CD4-positive, alpha-beta T cell (primary cell): ENCODE data around the gene IQSEC3. TPM values are rescaled to one million over a fixed set of nuclear protein-coding genes. Genes with fewer than 3 reads are reported as not detected.

ENCODE experiments used
- ATAC-seq: fragments of 200-7000 bp; cut with Tn5 transposase; one replicate; pipeline ENCODE4 v1.10.0; 2022; ENCODE audit warnings: mild to moderate bottlenecking; ENCODE audit not compliant: poor library complexity
- CTCF ChIA-PET: fragments of 350-600 bp; sonication (Branson Sonifier 250); formaldehyde crosslinking; loops from one replicate; lab custom pipeline; 2021; ENCODE audit warnings: antibody characterized with exemption, inconsistent platforms; lab: Charles Lee
- POLR2A ChIA-PET: fragments of 350-600 bp; sonication (Branson Sonifier 250); formaldehyde crosslinking; loops from one replicate; lab custom pipeline; 2021; ENCODE audit warnings: antibody characterized with exemption, inconsistent platforms; lab: Charles Lee
- DNase-seq, 14 experiments: peaks; one replicate each; pipeline ENCODE4 v3.0.0-alpha.2; 2013 to 2020; ENCODE audit warnings: mixed read lengths in 2 of 14
- H3K27ac ChIP-seq, 2 donors: one replicate each; pipeline versions ENCODE4 v1.5.1 to v1.7.0; 2013; ENCODE audit warnings: low read length in 2 of 2, low read depth in 1 of 2, mild to moderate bottlenecking in 1 of 2
- H3K27me3 ChIP-seq, 2 experiments: 1 replicate in 1 of 2; 2 replicates in 1 of 2; pipeline versions ENCODE4 v1.6.1 to v1.7.0; 2013; ENCODE audit warnings: low read length in 2 of 2, control low read depth in 1 of 2, mild to moderate bottlenecking in 1 of 2, moderate library complexity in 1 of 2; ENCODE audit not compliant: insufficient read depth in 2 of 2, control insufficient read depth in 1 of 2
- H3K36me3 ChIP-seq: one replicate; pipeline ENCODE4 v1.6.1; 2013; ENCODE audit warnings: low read length, control low read depth; ENCODE audit not compliant: insufficient read depth
- H3K4me1 ChIP-seq: one replicate; pipeline ENCODE4 v1.6.1; 2013; ENCODE audit warnings: low read length, control low read depth; ENCODE audit not compliant: insufficient read depth
- H3K4me3 ChIP-seq: one replicate; pipeline ENCODE4 v1.5.1; 2013; ENCODE audit warnings: mild to moderate bottlenecking, low read length, moderate library complexity
- H3K9me3 ChIP-seq, 2 experiments: 1 replicate in 1 of 2; 2 replicates in 1 of 2; pipeline versions ENCODE4 v1.6.1 to v1.7.0; 2013; ENCODE audit warnings: low read length in 2 of 2, mild to moderate bottlenecking in 2 of 2, control low read depth in 1 of 2, moderate library complexity in 1 of 2; ENCODE audit not compliant: control insufficient read depth in 1 of 2, insufficient read depth in 1 of 2
- H3K27ac Mint-ChIP-seq: one replicate; pipeline ENCODE4 v1.8.0; 2020; ENCODE audit warnings: mixed read lengths
- H3K27me3 Mint-ChIP-seq: one replicate; pipeline ENCODE4 v1.8.0; 2021; ENCODE audit warnings: mixed read lengths
- H3K36me3 Mint-ChIP-seq: one replicate; pipeline ENCODE4 v1.8.0; 2021; ENCODE audit warnings: low read depth, mixed read lengths
- H3K4me1 Mint-ChIP-seq: one replicate; pipeline ENCODE4 v1.8.0; 2021; ENCODE audit warnings: low read depth, mixed read lengths
- H3K4me3 Mint-ChIP-seq: one replicate; pipeline ENCODE4 v1.8.0; 2020; ENCODE audit warnings: mild to moderate bottlenecking, mixed read lengths
- H3K9me3 Mint-ChIP-seq: one replicate; pipeline ENCODE4 v1.8.0; 2020; ENCODE audit warnings: mixed read lengths
- CTCF ChIP-seq: fragments of 200-600 bp; IDR thresholded peaks from one replicate; pipeline ENCODE4 v1.8.0; 2022; ENCODE audit warnings: antibody characterized with exemption, mild to moderate bottlenecking
- intact Hi-C, 2 experiments: fragments of 100-400 bp; cut with DNase I in 1 of 2; cut with micrococcal nuclease in 1 of 2; formaldehyde crosslinking; loops; one replicate each; pipeline versions ENCODE4 v1.15.1 to v1.9.0; 2023 to 2025; cut with DNase I, micrococcal nuclease
- total RNA-seq, 174 experiments: library from RNA in 2 of 174; stranded (reverse) in 2 of 174; gene quantifications; one replicate each; pipeline ENCODE4 v1.2.3 and lab custom pipeline; 2021 to 2026

IQSEC3 gene
- total RNA-seq, 2 experiments from 2014 or later = 0.19 TPM; not detected in 1

DNA sequence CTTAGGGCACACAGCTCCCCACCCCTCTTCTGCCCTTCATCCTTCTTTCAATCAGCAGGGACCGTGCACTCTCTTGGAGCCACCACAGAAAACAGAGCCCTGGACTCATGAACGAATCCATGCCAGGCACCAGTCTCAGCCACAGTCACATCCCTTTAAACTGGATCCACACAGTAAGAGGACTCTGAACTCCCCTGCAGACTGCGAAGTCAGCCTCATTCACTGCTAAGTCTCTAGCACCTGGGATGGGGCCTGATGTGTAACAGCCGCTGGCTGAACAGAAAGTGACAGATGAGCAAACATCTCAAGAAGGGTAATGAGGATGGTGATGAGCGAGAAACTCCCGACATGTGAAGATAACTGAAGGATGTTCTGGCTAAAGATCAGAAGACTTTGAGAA is 45.8 kb upstream of the IQSEC3 start:
- Mint-ChIP-seq H3K36me3 (peaks cover 27% of the 10 kb centered on the region), H3K27me3 (no peaks in the 10 kb centered on the region), H3K27ac (no peak overlapping the region), H3K4me1 (peaks cover 26% of the 10 kb centered on the region), H3K9me3 (no peaks in the 10 kb centered on the region), H3K4me3 (no peak overlapping the region)
- ATAC-seq (no peak), DNase-seq (no peak)
- no peak overlapping the region for H3K4me3 ChIP-seq
- ChIA-PET CTCF (no interaction called here), POLR2A (no interaction called here)
- intact Hi-C loops = no loop called here
- no peak overlapping the region for H3K27ac ChIP-seq
- H3K27me3 ChIP-seq = no peaks in the 10 kb centered on the region
- H3K36me3 ChIP-seq = peaks cover 18% of the 10 kb centered on the region
- H3K9me3 ChIP-seq = no peaks in the 10 kb centered on the region
- peaks cover 5% of the 10 kb centered on the region for H3K4me1 ChIP-seq
- TF ChIP-seq CTCF = no peak

- ATAC-seq (no peak), DNase-seq (peak in 2 of 14 experiments; percentile 22 to 31)
- no peak overlapping the region for H3K4me3 Mint-ChIP-seq
- CTCF ChIA-PET = no interaction called here
- peaks cover 27% of the 10 kb centered on the region for H3K36me3 Mint-ChIP-seq
- no peak for TF ChIP-seq CTCF
- H3K9me3 ChIP-seq = no peaks in the 10 kb centered on the region
- POLR2A ChIA-PET = no interaction called here
- H3K27ac ChIP-seq = no peak overlapping the region
- H3K4me1 Mint-ChIP-seq = peaks cover 26% of the 10 kb centered on the region
- no peaks in the 10 kb centered on the region for H3K27me3 Mint-ChIP-seq
- no peaks in the 10 kb centered on the region for H3K27me3 ChIP-seq
- intact Hi-C loops = no loop called here
- peaks cover 5% of the 10 kb centered on the region for H3K4me1 ChIP-seq
- H3K9me3 Mint-ChIP-seq = no peaks in the 10 kb centered on the region
- peak overlapping the region; percentile 43 for H3K27ac Mint-ChIP-seq
- H3K4me3 ChIP-seq = no peak overlapping the region
- peaks cover 18% of the 10 kb centered on the region for H3K36me3 ChIP-seq
Measured at GRCh38 chr12:21301-22189, 45.0 kb upstream of the IQSEC3 start.

- POLR2A ChIA-PET = no interaction called here
- ATAC-seq = peak; percentile 24
- Histone ChIP-seq H3K27ac (no peak overlapping the region), H3K36me3 (peaks cover 18% of the 10 kb centered on the region), H3K9me3 (no peaks in the 10 kb centered on the region), H3K4me3 (no peak overlapping the region), H3K27me3 (no peaks in the 10 kb centered on the region), H3K4me1 (peaks cover 5% of the 10 kb centered on the region)
- Mint-ChIP-seq H3K27me3 (no peaks in the 10 kb centered on the region), H3K4me1 (peaks cover 26% of the 10 kb centered on the region), H3K27ac (peak overlapping the region; percentile 43), H3K9me3 (no peaks in the 10 kb centered on the region), H3K36me3 (peaks cover 27% of the 10 kb centered on the region), H3K4me3 (peak overlapping the region; percentile 0)
- DNase-seq = no peak
- TF ChIP-seq CTCF = no peak
- CTCF ChIA-PET = no interaction called here
- intact Hi-C loops = no loop called here
Measured at GRCh38 chr12:22190-22529, 44.4 kb upstream of the IQSEC3 start.
